GM18498 (cell line): ENCODE results near the gene GYPC.

Experiments
- ATAC-seq: cut with Tn5 transposase; IDR thresholded peaks from one replicate; pipeline ENCODE4 v1.9.1; 2021; ENCODE audit warnings: mild to moderate bottlenecking, moderate library complexity; ENCODE audit not compliant: unreplicated experiment

The GYPC gene

DNA sequence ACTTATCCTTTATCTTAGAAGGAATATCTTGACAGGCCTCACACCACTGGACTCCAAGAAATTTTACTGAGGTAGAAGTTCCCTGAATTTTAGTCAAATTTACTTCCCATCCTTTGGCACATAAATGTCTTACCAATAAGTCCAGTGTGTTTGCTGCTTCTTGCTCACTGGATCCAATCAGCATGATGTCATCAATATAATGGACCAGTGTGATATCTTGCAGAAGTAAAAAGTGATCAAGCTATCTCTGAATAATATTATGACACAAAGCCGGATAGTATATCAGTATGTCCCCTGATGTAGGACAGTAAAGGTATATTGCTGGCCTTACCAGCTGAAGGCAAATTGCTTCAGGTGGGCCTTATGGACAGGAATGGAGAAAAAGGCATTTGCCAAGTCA, 6.9 kb upstream of the GYPC start:
- no peak for ATAC-seq

DNA sequence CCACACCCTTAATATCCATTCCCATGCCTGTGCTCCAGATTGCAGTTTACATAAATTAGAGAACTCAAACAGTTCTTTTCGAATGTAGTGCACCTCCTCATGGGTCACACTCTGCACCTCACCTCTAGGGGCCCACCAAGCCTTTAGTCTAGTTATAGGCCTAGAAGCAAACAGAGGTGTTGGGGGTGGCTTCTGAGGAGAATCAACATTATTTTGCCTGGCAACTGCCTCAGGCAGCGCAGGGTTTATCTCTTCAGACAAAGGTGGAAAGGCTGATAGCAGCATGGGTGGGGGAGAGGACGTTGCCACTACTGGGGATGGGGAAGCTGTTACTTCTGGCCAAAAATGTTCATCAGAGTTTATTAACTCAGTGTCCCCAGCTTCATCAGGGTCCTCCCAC, 5.0 kb upstream of the GYPC start:
- ATAC-seq: no peak

DNA sequence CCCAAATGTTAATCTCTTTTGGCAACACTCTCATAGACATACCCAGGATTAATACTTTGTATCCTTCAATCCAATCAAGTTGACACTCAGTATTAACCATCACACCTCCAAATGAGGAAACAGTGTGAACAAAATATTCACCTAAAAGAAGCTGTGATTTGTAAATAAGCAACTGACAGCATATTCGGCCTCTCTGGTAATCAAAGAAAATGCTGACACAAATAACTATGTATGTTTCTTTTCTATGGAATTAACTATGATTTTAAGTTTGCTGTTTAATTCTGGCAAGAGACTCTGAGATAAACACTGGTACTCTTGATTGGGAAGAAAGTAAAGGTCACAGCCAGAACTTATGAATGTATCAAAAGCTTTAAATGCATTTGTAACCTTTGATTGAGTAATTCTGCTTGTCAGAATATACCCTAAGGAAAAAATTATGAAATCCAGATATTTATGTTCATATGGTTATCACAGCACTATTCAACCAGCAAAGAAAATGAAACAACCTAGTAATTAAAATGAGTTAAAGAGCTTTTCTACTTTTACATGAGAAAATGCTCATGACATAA, 3.6 kb upstream of the GYPC start:
- no peak for ATAC-seq

DNA sequence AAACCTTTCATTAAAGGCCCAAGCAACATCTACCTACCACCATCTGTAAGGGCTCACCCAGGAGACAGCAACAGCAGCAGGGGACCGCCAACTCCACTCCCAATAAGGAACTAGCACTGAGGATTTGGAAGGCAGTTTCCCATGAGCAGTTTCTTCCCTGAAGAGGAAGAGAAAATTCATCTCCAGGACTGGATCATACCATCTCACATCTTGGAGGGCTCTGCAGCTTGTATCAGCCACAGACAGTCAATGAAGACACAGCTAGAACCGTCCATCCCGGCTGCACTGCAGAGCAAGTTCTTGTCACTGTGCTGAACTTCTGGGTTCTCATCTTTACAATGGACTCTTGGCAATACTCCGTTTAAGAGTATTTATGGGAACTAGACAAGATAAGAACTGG, 2.8 kb upstream of the GYPC start:
- ATAC-seq: no peak

DNA sequence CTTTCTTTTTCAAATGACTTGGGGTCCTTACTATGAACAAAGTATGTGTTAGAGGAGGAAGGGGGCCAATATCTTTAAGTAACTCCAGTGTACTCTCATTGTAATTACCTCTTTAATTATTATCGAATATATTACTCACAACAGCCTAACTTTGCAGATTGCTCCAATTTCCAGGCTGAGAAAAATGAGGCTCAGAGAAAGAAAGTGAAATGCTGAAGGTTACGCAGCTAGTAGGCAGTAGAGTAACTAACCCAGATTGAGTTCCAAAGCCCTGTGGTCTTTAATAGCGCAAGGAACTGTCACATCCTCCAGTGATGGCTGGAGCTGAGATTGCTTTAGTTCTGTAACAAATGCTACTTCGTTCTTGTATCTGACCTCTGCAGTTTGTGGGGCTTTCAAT, 2.2 kb upstream of the GYPC start:
- no peak for ATAC-seq

DNA sequence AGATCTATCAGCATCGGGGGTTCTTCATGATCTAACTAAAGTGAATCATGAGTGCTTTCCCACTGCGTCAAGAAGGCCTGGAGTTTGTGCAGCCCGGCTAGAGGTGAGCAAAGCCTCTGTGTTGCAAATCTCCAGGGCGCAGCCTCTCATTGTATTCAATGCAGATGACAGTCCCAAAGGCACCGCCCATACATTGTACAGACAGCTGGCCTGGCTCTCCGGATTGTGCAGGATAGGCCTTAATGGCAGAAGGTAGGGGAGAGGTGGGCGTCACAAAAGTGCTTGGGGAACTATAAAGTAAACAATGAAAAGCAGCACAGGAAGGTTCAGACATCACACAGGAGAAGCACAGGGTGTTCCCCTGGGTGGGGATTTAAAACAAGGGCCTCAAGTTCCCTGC, 907 bp upstream of the GYPC start:
- no peak for ATAC-seq

DNA sequence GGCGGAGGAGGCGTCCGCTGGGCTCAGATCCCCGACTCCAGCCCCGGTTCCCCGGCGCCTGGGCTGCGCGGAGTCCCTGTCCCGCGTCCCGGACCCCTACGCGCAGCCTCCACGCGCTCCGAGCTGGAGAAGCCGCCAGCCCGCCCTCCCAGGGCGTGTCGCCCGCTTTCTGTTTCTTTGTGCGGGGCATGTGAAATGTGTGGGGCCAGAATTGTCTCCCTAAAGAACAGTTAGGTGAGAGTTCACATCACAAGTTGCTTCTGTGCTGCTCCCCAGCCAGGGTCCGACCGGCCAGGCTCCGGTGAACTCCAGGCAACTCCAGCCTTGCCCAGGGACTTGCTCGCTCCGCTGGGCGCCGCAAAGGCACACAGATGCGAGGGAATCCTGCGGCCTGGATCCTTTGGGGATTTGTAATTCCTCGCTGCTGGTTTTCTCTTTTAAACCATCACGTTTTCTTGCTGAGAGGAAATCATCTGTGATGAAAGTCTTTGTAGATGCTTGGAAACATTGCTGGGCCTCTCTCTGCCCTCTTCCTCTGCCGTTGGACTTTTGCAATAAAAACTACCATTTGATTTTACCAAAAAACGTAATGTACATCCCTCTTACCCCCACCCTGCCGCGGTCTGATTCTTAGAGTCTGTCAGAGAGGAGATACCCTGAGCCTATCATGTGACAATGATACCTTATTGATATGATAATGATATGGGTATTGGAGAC, 631 bp downstream of the GYPC start:
- peak; percentile 32 for ATAC-seq

DNA sequence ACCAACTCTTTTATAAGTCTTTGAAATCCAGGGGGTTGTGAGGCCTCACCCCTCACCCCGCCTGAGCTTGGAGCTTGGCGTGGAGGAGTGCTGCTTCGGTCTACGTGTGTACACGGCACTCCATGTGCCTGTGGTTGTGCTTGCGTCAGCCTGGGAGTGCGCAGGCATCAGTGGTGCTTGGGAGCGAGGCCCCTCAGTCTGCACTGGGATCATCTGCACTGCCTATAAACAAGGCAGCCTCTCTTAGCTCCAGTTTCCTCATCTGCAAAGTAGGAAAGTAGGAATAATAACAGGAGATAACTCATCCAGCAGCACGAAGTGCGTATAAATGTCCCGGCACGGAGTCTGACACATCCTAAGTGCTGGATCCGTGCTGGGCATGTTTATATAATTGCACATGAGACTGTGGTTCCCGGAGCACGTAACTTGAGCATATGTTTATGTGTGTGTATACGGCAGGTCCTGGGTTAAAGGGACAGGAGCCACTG, 1.2 kb downstream of the GYPC start:
- peak; percentile 4 for ATAC-seq

DNA sequence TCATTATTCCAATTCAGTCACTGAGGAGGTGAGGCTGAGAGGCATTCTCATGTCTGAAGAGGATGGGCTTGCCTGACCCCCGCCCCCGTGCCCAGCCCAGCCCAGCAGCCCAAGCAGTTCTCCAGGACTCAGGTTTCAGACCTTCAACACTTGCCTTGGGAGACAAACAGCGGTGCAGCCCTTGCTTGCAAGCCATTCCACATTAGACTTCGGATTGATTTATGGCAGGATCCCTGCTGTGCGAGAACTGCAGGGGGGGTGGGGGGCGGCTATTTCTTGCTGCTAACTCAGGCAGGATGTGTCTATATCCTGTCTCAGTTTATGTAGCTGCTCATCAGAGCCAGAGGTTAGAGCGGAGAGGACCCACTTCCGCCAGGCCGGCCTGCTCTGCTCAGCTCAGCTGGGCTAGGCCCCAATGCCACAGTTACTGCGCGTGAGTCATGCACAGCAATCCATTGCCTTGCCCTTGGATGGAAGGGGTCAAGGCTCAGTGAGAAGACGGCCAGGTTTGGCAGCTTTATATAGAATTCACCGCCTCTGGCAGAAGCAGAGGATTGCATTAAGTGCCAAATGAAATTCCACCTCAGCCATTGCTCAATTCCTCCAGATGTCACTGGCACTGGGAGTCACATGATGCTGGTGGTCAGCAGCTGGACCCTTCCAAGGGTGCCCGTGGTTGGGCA, 1.8 kb downstream of the GYPC start:
- ATAC-seq: peak; percentile 70

DNA sequence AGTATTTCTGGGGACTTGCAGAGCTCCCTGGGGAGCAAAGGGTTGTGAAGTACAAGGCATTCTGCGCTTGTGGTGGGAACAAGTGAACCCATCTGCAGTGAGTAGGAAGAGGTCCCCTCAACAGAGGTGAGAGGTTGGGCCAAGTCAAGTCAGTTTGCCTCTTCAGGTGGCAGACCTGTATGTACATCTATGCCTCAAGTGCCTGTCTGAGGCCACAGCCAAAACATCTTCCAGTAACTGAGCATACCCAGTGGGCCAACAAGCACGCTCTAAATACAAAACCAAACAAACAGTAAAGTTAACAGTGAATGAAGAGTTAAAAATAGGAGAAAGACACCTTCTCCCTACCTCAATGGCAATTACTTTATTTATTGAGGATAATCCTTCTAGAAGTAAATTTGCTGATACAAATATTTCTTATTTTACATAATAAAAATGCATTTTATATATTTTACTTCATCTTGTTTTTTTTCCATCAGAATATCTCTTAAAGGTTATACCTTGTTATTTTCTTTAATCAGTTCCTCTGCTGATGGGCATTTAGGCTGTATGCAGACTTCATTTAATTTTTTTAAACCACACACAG, 2.5 kb downstream of the GYPC start:
- no peak for ATAC-seq

DNA sequence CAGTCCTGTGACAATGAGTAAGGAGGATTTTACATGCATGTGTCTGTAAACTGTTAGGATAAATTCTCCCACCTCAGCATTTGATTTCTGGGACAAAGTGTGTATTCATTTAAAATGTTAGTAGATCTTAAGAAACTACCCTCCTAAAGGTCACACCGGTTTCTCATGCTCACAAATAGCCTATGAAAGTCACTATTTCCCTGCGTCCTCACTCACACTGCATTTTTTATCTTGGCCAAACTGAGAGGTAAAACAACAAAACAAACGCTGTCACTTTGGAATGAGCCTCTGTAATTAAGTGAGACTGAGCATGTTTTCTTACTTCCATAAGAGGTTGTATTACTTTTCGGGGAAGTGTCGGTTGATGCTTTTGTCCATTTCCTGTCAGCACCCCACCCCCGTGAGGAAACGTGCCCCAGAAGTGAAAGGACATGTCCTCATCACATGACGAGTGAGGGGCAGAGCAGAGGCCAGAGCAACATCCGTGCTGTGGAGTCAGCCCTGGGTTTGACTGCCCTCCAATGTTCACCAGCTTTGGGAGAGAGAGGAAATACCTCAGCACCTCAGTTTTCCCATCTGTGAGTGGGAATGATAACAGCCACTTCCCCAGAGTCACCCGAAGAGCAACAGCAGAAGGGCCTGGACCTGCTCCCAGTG, 3.1 kb downstream of the GYPC start:
- ATAC-seq: peak; percentile 53

DNA sequence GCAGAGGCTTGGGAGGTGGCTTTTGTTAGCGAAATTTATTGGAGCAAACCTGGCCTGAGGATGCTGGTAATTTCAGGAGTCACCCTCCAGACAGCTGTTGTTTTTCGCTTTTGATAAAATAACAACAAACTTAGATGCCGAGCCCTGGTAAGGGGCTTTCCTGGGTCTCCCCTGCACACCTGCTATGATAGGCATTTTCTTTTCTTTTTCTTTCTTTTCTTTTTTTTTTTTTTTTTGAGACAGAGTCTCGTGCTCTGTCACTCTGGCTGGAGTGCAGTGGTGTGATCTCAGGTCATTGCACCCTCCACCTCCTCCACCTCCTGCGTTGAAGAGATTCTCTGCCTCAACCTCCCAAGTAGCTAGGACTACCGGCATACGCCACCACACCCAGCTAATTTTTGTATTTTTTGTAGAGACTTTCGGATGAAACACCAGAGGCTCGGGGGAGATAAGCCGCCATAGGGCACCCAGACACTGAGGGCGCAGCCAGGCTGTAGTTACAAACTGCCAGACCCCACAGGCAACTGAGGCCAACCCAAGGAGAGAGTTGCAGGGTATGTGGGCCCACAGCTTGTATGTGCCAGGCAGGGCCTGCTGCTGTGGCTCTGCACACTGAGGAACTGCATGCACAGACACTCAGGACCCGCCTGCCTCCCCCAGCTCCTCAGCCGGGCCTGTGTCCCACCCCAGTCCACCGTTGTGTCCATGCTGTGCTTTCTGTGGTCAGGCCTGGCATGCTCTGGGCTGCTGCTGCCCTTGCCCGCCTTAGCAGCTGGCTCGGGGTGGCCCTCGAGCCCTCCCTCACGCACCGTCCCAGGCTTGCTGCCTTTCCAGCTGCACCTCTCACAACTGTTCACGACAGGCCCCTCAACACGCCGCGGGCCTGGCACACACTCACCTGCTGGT, 3.9 kb downstream of the GYPC start:
- no peak for ATAC-seq

DNA sequence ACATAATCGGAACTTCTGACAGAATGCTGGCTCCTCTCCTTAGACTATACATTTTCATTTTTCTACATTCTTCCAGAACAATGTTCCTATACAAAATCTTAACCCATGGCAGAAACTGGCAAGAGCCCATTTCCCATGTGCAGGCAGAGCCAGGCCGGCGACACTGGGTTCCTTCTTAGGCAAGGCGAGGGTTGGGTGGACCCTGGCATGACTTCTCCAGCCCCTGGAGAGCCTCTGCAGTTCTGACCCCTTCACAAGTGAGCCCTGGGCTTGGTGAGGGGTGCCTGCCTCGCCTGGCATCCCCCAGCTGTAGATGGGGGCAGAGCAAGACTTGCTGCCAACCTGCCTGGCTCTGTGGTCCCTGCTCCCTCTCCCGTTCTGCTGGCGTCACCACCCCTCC, 5.0 kb downstream of the GYPC start:
- ATAC-seq: no peak

DNA sequence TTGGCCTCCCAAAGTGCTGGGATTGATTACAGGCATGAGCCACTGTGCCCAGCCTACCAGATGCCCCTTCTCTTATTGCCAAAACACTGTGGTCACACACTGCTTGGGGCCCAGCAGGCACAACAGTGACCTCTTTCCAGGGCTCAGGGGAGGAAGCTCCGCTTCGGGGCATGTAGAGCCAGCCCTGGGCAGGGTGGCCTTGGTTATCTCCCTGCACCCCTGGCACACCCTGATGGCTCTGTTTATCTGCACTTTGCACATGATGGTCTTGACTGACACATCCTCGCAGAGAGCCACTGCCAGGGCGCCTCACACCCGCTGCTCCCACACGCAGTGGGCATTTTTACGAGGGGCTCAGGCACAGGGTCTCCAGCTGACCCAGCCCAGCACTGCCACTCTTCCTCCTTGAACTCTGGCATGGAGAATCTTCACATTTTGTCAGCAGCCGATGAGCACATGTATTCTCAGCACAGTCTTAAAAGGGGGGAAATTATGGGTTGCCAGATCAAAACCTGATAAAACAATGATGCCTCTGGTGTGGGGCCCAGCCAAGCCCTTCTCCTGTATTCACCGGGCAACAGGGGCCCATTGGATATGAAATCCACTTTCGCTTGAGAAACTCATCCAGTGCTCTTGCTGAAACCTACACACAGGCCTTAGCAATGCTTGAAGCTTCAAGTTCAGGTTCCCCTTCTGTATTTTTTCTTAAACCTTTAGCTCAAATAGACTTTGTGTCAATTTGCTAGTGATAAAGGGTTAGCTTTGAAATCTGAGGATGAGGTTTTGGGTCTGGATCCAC, 5.9 kb downstream of the GYPC start:
- no peak for ATAC-seq

DNA sequence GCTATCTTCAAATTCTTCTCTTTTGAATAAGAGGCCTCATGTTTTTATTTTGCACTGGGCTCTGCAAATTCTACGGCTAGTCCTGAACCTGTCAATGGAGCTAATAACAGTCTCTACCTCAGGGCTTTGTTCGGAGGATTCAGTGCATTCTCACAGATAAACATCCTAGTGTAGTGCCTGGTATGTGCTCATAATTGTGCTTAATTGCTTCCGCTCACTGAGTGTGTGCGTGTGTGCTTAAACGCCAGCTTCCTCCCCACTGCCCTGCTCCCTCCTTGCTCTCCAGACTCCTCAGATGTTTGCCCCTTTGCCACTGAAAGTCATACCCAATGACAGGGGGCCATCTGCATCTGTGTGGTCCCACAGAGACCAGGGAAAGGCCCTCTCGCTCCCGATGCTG, 6.7 kb downstream of the GYPC start:
- no peak for ATAC-seq

DNA sequence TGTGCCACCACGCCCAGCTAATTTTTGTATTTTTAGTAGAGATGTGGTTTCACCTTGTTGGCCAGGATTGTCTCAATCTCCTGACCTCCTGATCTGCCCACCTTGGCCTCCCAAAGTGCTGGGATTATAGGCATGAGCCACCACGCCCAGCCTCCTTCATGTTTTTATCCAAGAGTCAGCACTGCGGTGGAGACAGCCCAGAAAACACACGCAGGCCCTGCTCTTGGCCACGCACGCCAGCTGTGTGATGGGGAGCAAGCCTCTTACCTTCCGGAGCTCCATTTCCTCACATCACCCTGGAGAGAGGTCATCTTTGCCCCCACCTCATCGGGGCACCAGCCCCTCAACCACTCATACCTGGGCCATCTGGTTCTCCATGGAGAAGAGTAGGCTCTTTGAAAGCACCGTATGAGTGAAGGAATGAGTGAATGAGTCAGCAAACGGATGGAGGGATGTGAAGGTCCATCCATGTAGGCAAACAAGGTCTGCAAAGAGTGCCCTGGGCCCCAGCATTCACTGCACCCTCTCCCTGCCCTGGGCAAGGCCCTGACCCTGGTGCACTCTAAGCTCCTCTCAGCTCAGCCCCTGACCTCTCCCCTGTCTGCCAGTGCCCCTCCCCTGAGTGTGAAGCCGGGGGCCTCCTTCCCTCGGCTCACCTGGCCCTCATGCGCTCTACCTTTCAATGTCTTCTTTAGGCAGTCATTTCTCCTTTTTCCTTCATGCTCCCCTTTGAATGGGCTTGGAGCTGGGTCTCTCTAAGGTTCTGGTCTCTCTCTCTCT, 7.4 kb downstream of the GYPC start:
- ATAC-seq: no peak

DNA sequence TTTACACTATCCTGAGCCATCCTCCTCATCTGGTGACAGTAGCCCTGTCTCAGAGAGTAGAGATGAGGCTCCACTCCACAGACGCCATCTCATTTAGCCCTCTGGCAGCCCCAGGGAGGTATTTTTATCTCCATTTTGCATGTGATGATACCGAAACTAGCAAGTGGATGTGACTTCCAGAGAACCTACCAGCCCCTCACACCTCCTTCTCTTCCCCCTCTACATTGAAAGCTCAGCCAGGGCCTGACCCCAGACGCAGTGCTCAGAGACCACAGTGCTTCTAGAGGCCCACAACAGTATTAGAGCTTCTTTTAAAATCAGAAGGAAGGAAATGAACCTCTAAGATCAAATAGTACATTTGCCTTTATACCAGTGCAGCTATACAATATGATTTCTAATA, 8.3 kb downstream of the GYPC start:
- peak; percentile 79 for ATAC-seq

DNA sequence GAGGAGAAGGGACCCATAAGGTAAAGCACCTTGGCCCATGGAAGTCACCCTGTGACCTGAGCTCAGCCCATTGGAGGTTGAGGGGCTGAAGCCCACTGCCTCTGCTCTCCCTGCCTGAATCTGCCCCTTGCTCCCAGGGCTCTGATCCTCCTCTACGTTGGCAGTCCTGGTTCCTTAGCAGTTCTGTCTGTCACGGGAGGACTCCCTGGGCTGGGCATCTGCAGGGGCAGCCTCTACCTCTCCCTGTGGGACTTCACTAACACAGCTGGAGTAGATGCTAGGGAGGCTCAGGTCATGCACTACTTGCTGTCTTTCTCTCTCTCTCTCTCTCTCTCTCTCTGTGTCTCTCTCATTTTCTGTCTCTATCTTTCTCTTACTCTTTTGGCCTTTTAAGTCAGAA, 8.7 kb downstream of the GYPC start:
- ATAC-seq: peak; percentile 40

DNA sequence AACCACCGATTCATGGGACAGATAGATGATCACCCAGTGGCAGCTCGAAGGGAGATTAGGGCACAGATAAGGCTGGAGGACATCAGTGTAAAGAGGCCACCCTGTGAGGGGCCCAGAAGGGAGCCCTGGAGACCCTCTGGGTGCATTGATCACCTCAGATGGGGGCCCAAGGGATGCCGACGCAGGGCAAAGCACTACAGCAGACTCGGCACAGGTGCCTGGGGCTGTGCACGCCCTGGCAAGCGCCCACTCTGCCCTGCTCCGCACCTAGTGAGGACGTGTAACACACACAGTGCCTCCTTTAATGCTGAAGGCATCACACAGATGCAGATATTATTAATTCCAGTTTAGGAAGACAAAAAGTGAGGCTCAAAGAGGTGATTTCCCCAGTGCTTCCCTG, 9.5 kb downstream of the GYPC start:
- no peak for ATAC-seq
